SK-N-SH (cell line): ENCODE data around the gene NFIX. TPM values are rescaled to one million over a fixed set of nuclear protein-coding genes. Genes with fewer than 3 reads are reported as not detected.

Experiments used
- CTCF ChIA-PET: fragments of 300-600, 350-600 bp; formaldehyde crosslinking; extraction: SDS; loops from one replicate; lab custom pipeline; 2021; lab: Yijun Ruan, JAX
- POLR2A ChIA-PET: fragments of 350-600 bp; sonication (Branson Sonifier 250); formaldehyde crosslinking; extraction: SDS; loops from one replicate; lab custom pipeline; 2020; ENCODE audit warnings: antibody characterized with exemption, inconsistent platforms; lab: Yijun Ruan, JAX
- DNase-seq: peaks from one replicate; pipeline ENCODE4 v3.0.0; 2012
- H2AFZ ChIP-seq: fragments of 200-600 bp; sonication (generic); 2 replicates; pipeline ENCODE4 v1.8.1; 2016; ENCODE audit warnings: antibody characterized with exemption, mild to moderate bottlenecking, low read depth
- H3F3A ChIP-seq: fragments of 200-600 bp; sonication (generic); replicated peaks from 2 replicates; pipeline ENCODE3; 2016; ENCODE audit warnings: antibody characterized with exemption, mild to moderate bottlenecking; ENCODE audit not compliant: insufficient read depth
- H3K27ac ChIP-seq, 2 experiments: fragments of 200-500 bp in 1 of 2; fragments of 200-600 bp in 1 of 2; sonication (Bioruptor generic) in 1 of 2; sonication (generic), shearing (Covaris generic) in 1 of 2; 2 replicates each; pipeline versions ENCODE4 v1.5.1 to v1.6.1; 2014 to 2016; ENCODE audit warnings: low read depth in 2 of 2, inconsistent platforms in 1 of 2, low read length in 1 of 2, mild to moderate bottlenecking in 1 of 2, mixed read lengths in 1 of 2
- H3K27me3 ChIP-seq: fragments of 200-600 bp; sonication (generic), shearing (Covaris generic); 2 replicates; pipeline ENCODE4 v1.6.1; 2016; ENCODE audit warnings: mixed run types; ENCODE audit not compliant: insufficient read depth
- H3K36me3 ChIP-seq, 2 experiments: fragments of 200-500 bp in 1 of 2; fragments of 200-600 bp in 1 of 2; sonication (Bioruptor generic) in 1 of 2; sonication (generic) in 1 of 2; replicated peaks in 1 of 2; 2 replicates each; pipeline versions ENCODE3 to v1.5.1; 2014 to 2016; ENCODE audit warnings: low read length in 1 of 2, mild to moderate bottlenecking in 1 of 2; ENCODE audit not compliant: insufficient read depth in 2 of 2, control insufficient read depth in 1 of 2
- H3K4me1 ChIP-seq, 2 experiments: fragments of 200-500 bp in 1 of 2; fragments of 200-600 bp in 1 of 2; sonication (Bioruptor generic) in 1 of 2; sonication (generic), shearing (Covaris generic) in 1 of 2; 2 replicates each; pipeline versions ENCODE4 v1.5.1 to v1.6.1; 2014 to 2016; ENCODE audit warnings: low read depth in 1 of 2, low read length in 1 of 2, mixed run types in 1 of 2; ENCODE audit not compliant: insufficient read depth in 2 of 2, control insufficient read depth in 1 of 2
- H3K4me2 ChIP-seq: fragments of 200-600 bp; sonication (generic), shearing (Covaris generic); 2 replicates; pipeline ENCODE4 v1.6.1; 2017; ENCODE audit warnings: mixed run types
- H3K4me3 ChIP-seq, 2 experiments: fragments of 200-500 bp in 1 of 2; fragments of 200-600 bp in 1 of 2; sonication (Bioruptor generic) in 1 of 2; sonication (generic), shearing (Covaris generic) in 1 of 2; 2 replicates each; pipeline versions ENCODE4 v1.5.1 to v1.8.1; 2014 to 2016; ENCODE audit warnings: low read depth in 2 of 2, inconsistent platforms in 1 of 2, low read length in 1 of 2, mild to moderate bottlenecking in 1 of 2, mixed read lengths in 1 of 2, moderate library complexity in 1 of 2
- H3K79me2 ChIP-seq: fragments of 200-600 bp; sonication (generic); 2 replicates; pipeline ENCODE4 v1.8.1; 2017; ENCODE audit warnings: mild to moderate bottlenecking; ENCODE audit not compliant: insufficient read depth
- H3K9ac ChIP-seq: fragments of 200-600 bp; sonication (generic); 2 replicates; pipeline ENCODE4 v1.6.1; 2017; ENCODE audit warnings: mixed run types
- H3K9me2 ChIP-seq: fragments of 200-600 bp; sonication (generic); 2 replicates; pipeline ENCODE4 v1.6.1; 2017; ENCODE audit warnings: mixed run types
- H3K9me3 ChIP-seq: fragments of 200-600 bp; sonication (generic); 2 replicates; pipeline ENCODE4 v1.6.1; 2017; ENCODE audit warnings: mixed run types, mild to moderate bottlenecking, moderate library complexity
- H4K20me1 ChIP-seq: fragments of 200-600 bp; sonication (generic); 2 replicates; pipeline ENCODE4 v1.6.1; 2017; ENCODE audit warnings: mild to moderate bottlenecking, mixed run types; ENCODE audit not compliant: insufficient read depth
- CHD2 ChIP-seq: fragments of 150-350 bp; IDR thresholded peaks from 2 replicates; pipeline ENCODE4 v1.6.1; 2018; ENCODE audit warnings: low read length; ENCODE audit not compliant: partially characterized antibody
- EZH2phosphoT487 ChIP-seq: fragments of 200-600 bp; sonication (generic); IDR thresholded peaks from 2 replicates; pipeline ENCODE4 v1.6.1; 2017; ENCODE audit warnings: low read depth, mixed run types, mild to moderate bottlenecking, antibody characterized with exemption, moderate library complexity, borderline replicate concordance
- FOSL2 ChIP-seq: IDR thresholded peaks from 2 replicates; pipeline ENCODE4 v1.4.0; 2012; ENCODE audit warnings: low read depth, mild to moderate bottlenecking, moderate library complexity, borderline replicate concordance
- GABPA ChIP-seq: IDR thresholded peaks from 2 replicates; pipeline ENCODE4 v1.4.0; 2012; ENCODE audit warnings: low read depth, mild to moderate bottlenecking
- IRF3 ChIP-seq: fragments of 150-350 bp; IDR thresholded peaks from 2 replicates; pipeline ENCODE4 v1.6.1; 2016; ENCODE audit warnings: mild to moderate bottlenecking, low read depth, low read length
- MAX ChIP-seq: IDR thresholded peaks from 2 replicates; pipeline ENCODE4 v1.4.0; 2012; ENCODE audit warnings: low read depth
- MEF2A ChIP-seq: IDR thresholded peaks from 2 replicates; pipeline ENCODE4 v1.4.0; 2012; ENCODE audit warnings: low read depth, borderline replicate concordance
- MXI1 ChIP-seq: IDR thresholded peaks from 2 replicates; pipeline ENCODE4 v1.6.1; 2012; ENCODE audit warnings: mild to moderate bottlenecking, low read depth, low read length, improper control_type of control experiment
- NFIC ChIP-seq: IDR thresholded peaks from 2 replicates; pipeline ENCODE4 v1.4.0; 2012; ENCODE audit warnings: borderline replicate concordance
- NRF1 ChIP-seq: IDR thresholded peaks from 2 replicates; pipeline ENCODE4 v1.6.1; 2012; ENCODE audit warnings: low read depth, mild to moderate bottlenecking, low read length
- RAD21 ChIP-seq: IDR thresholded peaks from 2 replicates; pipeline ENCODE4 v1.6.1; 2012; ENCODE audit warnings: mild to moderate bottlenecking, low read length
- RCOR1 ChIP-seq: fragments of 150-350 bp; IDR thresholded peaks from 2 replicates; pipeline ENCODE4 v1.6.1; 2017; ENCODE audit warnings: antibody characterized with exemption, low read length
- RXRA ChIP-seq: IDR thresholded peaks from 2 replicates; pipeline ENCODE4 v1.4.0; 2012; ENCODE audit warnings: low read depth, mild to moderate bottlenecking, borderline replicate concordance
- SIN3A ChIP-seq: IDR thresholded peaks from 2 replicates; pipeline ENCODE4 v1.6.1; 2012; ENCODE audit warnings: low read depth, mild to moderate bottlenecking, low read length, moderate library complexity, borderline replicate concordance
- TEAD4 ChIP-seq: IDR thresholded peaks from 2 replicates; pipeline ENCODE4 v1.4.0; 2012; ENCODE audit warnings: mild to moderate bottlenecking, borderline replicate concordance; ENCODE audit not compliant: insufficient read depth
- WGBS: methylation state at CpG from one replicate; pipeline ENCODE4 v1.1.6; 2017; ENCODE audit warnings: low lambda C conversion rate; 5-methylcytosine and 5-hydroxymethylcytosine counted together
- polyA plus RNA-seq, 3 experiments: library from polyadenylated mRNA; depleted of rRNA; stranded (reverse); fragments of >200 nt; gene quantifications; 2 replicates each; pipeline ENCODE4 v1.2.3, GENCODE V29; 2012
- TF ChIP-seq, protein P1 (sequence below): IDR thresholded peaks from 2 replicates; pipeline ENCODE4 v1.4.0; 2012; ENCODE audit warnings: low read depth, borderline replicate concordance
- TF ChIP-seq, protein P2 (sequence below): IDR thresholded peaks from 2 replicates; pipeline ENCODE4; 2012
- TF ChIP-seq, protein P3 (sequence below): fragments of 150-350 bp; IDR thresholded peaks from 2 replicates; pipeline ENCODE4 v1.6.1; 2017; ENCODE audit warnings: antibody characterized with exemption, low read length, low read depth, borderline replicate concordance

NFIX gene
- polyA plus RNA-seq, 1 of the 3 experiments (the other 2 are of a cell fraction), result 14.8 TPM

- Histone ChIP-seq H3K4me2 (no peak overlapping the region), H2AFZ (no peak overlapping the region), H3K27ac (no peak overlapping the region; a peak in 1 of 4 replicates), H3K9ac (no peak overlapping the region), H3K79me2 (no peaks in the 10 kb centered on the region), H3K27me3 (no peaks in the 10 kb centered on the region), H3K4me1 (peaks cover 19 to 41% of the 10 kb centered on the region in 2 experiments), H3F3A (no peaks in the 10 kb centered on the region), H4K20me1 (no peaks in the 10 kb centered on the region), H3K9me3 (no peaks in the 10 kb centered on the region), H3K9me2 (no peaks in the 10 kb centered on the region), H3K4me3 (no peak overlapping the region), H3K36me3 (peaks cover 0 to 32% of the 10 kb centered on the region in 2 experiments)
- TF ChIP-seq IRF3 (no peak), RXRA (no peak), SIN3A (no peak), RAD21 (no peak), TEAD4 (no peak), MXI1 (no peak), FOSL2 (no peak), GABPA (no peak), CHD2 (no peak), MEF2A (no peak), EZH2phosphoT487 (no peak), NRF1 (no peak), RCOR1 (no peak), MAX (no peak), NFIC (no peak)
- TF ChIP-seq, protein P1, sequence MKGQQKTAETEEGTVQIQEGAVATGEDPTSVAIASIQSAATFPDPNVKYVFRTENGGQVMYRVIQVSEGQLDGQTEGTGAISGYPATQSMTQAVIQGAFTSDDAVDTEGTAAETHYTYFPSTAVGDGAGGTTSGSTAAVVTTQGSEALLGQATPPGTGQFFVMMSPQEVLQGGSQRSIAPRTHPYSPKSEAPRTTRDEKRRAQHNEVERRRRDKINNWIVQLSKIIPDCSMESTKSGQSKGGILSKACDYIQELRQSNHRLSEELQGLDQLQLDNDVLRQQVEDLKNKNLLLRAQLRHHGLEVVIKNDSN, result no peak
- TF ChIP-seq, protein P2, sequence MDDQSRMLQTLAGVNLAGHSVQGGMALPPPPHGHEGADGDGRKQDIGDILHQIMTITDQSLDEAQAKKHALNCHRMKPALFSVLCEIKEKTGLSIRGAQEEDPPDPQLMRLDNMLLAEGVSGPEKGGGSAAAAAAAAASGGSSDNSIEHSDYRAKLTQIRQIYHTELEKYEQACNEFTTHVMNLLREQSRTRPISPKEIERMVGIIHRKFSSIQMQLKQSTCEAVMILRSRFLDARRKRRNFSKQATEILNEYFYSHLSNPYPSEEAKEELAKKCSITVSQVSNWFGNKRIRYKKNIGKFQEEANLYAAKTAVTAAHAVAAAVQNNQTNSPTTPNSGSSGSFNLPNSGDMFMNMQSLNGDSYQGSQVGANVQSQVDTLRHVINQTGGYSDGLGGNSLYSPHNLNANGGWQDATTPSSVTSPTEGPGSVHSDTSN, result no peak
- TF ChIP-seq, protein P3, sequence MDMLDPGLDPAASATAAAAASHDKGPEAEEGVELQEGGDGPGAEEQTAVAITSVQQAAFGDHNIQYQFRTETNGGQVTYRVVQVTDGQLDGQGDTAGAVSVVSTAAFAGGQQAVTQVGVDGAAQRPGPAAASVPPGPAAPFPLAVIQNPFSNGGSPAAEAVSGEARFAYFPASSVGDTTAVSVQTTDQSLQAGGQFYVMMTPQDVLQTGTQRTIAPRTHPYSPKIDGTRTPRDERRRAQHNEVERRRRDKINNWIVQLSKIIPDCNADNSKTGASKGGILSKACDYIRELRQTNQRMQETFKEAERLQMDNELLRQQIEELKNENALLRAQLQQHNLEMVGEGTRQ, result no peak
- ChIA-PET POLR2A (no interaction called here), CTCF (interaction anchor here (0.9 to 6.6 kb wide), 4 partner anchors 19 to 109 kb away, joined by 3 to 34 read pairs (median 8); no protein-coding TSS in a partner anchor)
- WGBS, result 94% methylated on average over 8 of the region's 12 CpGs
- no peak for DNase-seq
These were observed 92.0 kb downstream of the NFIX start for GRCh38 chr19:13087295-13087694.
